Neural progenitor cell (in vitro differentiated cells): Measurements from ENCODE around the gene PHGDH. TPM values are rescaled to one million over a fixed set of nuclear protein-coding genes. Genes with fewer than 3 reads are reported as not detected.
A peak's percentile ranks its signal among the peaks of the same experiment; 100 is the strongest.

ENCODE experiments used
- DNase-seq: peaks from one replicate; pipeline ENCODE4 v3.0.0-alpha.2; 2016; ENCODE audit warnings: low spot score
- H2AFZ ChIP-seq: fragments of 200-600 bp; sonication (generic); replicated peaks from 2 replicates; pipeline ENCODE4 v1.6.1; 2016; ENCODE audit warnings: antibody characterized with exemption
- H3F3A ChIP-seq: fragments of 200-600 bp; sonication (generic); 2 replicates; pipeline ENCODE4 v1.6.1; 2016; ENCODE audit warnings: antibody characterized with exemption, low read depth
- H3K27ac ChIP-seq: fragments of 200-600 bp; sonication (generic); 2 replicates; pipeline ENCODE4 v1.5.1; 2016; ENCODE audit warnings: mild to moderate bottlenecking
- H3K27me3 ChIP-seq: fragments of 200-600 bp; sonication (generic); 2 replicates; pipeline ENCODE4 v1.6.1; 2016; ENCODE audit warnings: mild to moderate bottlenecking, moderate library complexity
- H3K36me3 ChIP-seq: fragments of 200-600 bp; sonication (generic); 2 replicates; pipeline ENCODE4 v1.5.1; 2016
- H3K4me1 ChIP-seq: fragments of 200-600 bp; sonication (generic); 2 replicates; pipeline ENCODE4 v1.6.1; 2016; ENCODE audit warnings: mixed run types
- H3K4me2 ChIP-seq: fragments of 200-600 bp; sonication (generic); 2 replicates; pipeline ENCODE4 v1.6.1; 2016
- H3K4me3 ChIP-seq: fragments of 200-600 bp; sonication (generic); 2 replicates; pipeline ENCODE4 v1.5.1; 2016
- H3K79me2 ChIP-seq: fragments of 200-600 bp; sonication (generic); 2 replicates; pipeline ENCODE4 v1.6.1; 2016; ENCODE audit warnings: low read depth
- H3K9ac ChIP-seq: fragments of 200-600 bp; sonication (generic); 2 replicates; pipeline ENCODE4 v1.6.1; 2016
- H3K9me3 ChIP-seq: fragments of 200-600 bp; sonication (generic); 2 replicates; pipeline ENCODE4 v1.5.1; 2016; ENCODE audit warnings: low read depth
- H4K20me1 ChIP-seq: fragments of 200-600 bp; sonication (generic); 2 replicates; pipeline ENCODE4 v1.6.1; 2016; ENCODE audit warnings: low read depth
- H3K27ac Mint-ChIP-seq: 3 replicates; pipeline ENCODE4 v1.8.0; 2021; ENCODE audit warnings: mixed read lengths
- H3K27me3 Mint-ChIP-seq: 2 replicates; pipeline ENCODE4 v1.8.0; 2022; ENCODE audit warnings: low read depth, mild to moderate bottlenecking, inconsistent platforms, moderate library complexity, mixed read lengths; ENCODE audit not compliant: insufficient read depth
- H3K36me3 Mint-ChIP-seq: 3 replicates; pipeline ENCODE4 v1.8.0; 2021; ENCODE audit warnings: mixed read lengths
- H3K4me1 Mint-ChIP-seq: 3 replicates; pipeline ENCODE4 v1.8.0; 2021; ENCODE audit warnings: mixed read lengths
- H3K4me3 Mint-ChIP-seq: 3 replicates; pipeline ENCODE4 v1.8.0; 2021; ENCODE audit warnings: mild to moderate bottlenecking, moderate library complexity, mixed read lengths
- H3K9me3 Mint-ChIP-seq: 3 replicates; pipeline ENCODE4 v1.8.0; 2020; ENCODE audit warnings: mixed read lengths
- CTCF ChIP-seq: fragments of 200-600 bp; sonication (generic); IDR thresholded peaks from 2 replicates; pipeline ENCODE4 v1.5.1; 2017; ENCODE audit warnings: antibody characterized with exemption, mild to moderate bottlenecking
- EZH2 ChIP-seq: fragments of 200-600 bp; sonication (generic); IDR thresholded peaks from 2 replicates; pipeline ENCODE4 v1.6.1; 2017; ENCODE audit warnings: antibody characterized with exemption, mild to moderate bottlenecking, moderate library complexity
- EZH2phosphoT487 ChIP-seq: fragments of 200-600 bp; sonication (generic); IDR thresholded peaks from 2 replicates; pipeline ENCODE4 v1.6.1; 2017; ENCODE audit warnings: antibody characterized with exemption
- total RNA-seq: library from RNA; depleted of rRNA; stranded (reverse); fragments of >200 nt; gene quantifications from 2 replicates; pipeline ENCODE4 v1.2.3, GENCODE V29; 2015; ENCODE audit warnings: low replicate concordance

Gene PHGDH
- total RNA-seq, 1 donor from 2014 or later = 166 TPM

DNA sequence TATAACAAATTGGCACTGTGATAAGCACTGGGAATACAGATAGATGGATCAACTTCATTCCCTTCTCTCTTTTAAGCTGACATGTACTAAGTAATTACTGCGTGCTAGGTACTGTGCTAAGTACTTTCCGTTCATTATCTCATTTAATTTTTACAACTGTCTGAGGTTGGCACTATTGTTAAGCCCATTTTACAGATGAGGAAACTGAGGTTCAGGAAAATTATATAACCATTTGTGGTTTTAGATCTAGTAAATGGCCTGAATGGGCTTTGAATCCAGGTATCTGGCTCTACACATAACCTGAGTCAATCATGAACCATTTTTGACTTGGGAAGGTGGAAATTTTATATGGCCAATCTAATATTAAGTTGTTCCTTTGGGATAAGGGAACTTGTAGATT is 60.6 kb downstream of the PHGDH start:
- Histone ChIP-seq H3K4me1 (peaks cover 47% of the 10 kb centered on the region), H3K79me2 (no peaks in the 10 kb centered on the region), H3K4me3 (no peak overlapping the region), H3K9me3 (no peaks in the 10 kb centered on the region), H3K4me2 (no peak overlapping the region), H2AFZ (no peak overlapping the region), H3K27me3 (no peaks in the 10 kb centered on the region), H3K36me3 (no peaks in the 10 kb centered on the region), H4K20me1 (no peaks in the 10 kb centered on the region), H3K9ac (no peak overlapping the region), H3F3A (peaks cover 22% of the 10 kb centered on the region), H3K27ac (no peak overlapping the region)
- no peak for DNase-seq
- H3K27ac Mint-ChIP-seq = no peak overlapping the region
- H3K9me3 Mint-ChIP-seq = peaks cover under 1% of the 10 kb centered on the region
- no peak overlapping the region for H3K4me3 Mint-ChIP-seq
- H3K27me3 Mint-ChIP-seq = no peaks in the 10 kb centered on the region
- H3K36me3 Mint-ChIP-seq = no peaks in the 10 kb centered on the region
- peaks cover 27% of the 10 kb centered on the region for H3K4me1 Mint-ChIP-seq
- TF ChIP-seq CTCF = no peak
- no peak for TF ChIP-seq EZH2phosphoT487
- TF ChIP-seq EZH2 = no peak

DNA sequence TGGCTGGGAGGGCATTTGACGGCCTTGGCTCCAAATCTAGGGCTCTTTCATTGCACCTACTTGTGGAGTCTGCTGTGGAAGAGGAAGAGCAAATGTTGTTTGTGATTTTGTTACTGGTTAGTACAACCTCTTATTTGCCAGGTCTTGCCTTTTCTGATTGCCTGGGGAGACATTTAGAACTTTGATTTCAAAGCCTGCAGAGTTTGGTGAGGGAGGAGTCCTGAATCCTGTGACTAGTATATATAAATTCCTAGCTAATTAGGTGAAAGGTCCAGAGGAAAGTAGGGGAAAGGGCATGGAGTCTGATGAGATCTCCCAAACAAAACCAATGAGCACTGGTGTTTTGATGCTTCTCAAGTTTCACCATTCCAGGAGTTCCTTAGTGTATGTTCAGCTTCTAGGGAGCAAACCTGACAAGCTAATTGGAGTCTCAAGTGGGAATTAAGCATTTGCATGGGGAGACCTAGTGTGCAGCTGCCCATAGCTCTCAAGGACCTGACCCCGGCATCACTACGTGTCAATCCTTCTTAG is 62.0 kb downstream of the PHGDH start:
- no peaks in the 10 kb centered on the region for H3K9me3 Mint-ChIP-seq
- no peaks in the 10 kb centered on the region for H3K9me3 ChIP-seq
- H3K36me3 Mint-ChIP-seq = no peaks in the 10 kb centered on the region
- no peak overlapping the region for H2AFZ ChIP-seq
- peak overlapping the region; percentile 65 for H3K4me2 ChIP-seq
- H3F3A ChIP-seq = peaks cover 22% of the 10 kb centered on the region
- peak overlapping the region; percentile 2 for H3K4me3 ChIP-seq
- H4K20me1 ChIP-seq = no peaks in the 10 kb centered on the region
- H3K4me1 ChIP-seq = peaks cover 41% of the 10 kb centered on the region
- H3K4me1 Mint-ChIP-seq = peaks cover 22% of the 10 kb centered on the region
- H3K9ac ChIP-seq = no peak overlapping the region
- H3K36me3 ChIP-seq = no peaks in the 10 kb centered on the region
- no peaks in the 10 kb centered on the region for H3K27me3 ChIP-seq
- H3K27me3 Mint-ChIP-seq = no peaks in the 10 kb centered on the region
- H3K4me3 Mint-ChIP-seq = no peak overlapping the region
- no peak overlapping the region for H3K27ac Mint-ChIP-seq
- TF ChIP-seq EZH2 = no peak
- no peak for TF ChIP-seq EZH2phosphoT487
- no peak for TF ChIP-seq CTCF
- peak; percentile 89 for DNase-seq
- no peaks in the 10 kb centered on the region for H3K79me2 ChIP-seq
- peak overlapping the region; percentile 77 for H3K27ac ChIP-seq

DNA sequence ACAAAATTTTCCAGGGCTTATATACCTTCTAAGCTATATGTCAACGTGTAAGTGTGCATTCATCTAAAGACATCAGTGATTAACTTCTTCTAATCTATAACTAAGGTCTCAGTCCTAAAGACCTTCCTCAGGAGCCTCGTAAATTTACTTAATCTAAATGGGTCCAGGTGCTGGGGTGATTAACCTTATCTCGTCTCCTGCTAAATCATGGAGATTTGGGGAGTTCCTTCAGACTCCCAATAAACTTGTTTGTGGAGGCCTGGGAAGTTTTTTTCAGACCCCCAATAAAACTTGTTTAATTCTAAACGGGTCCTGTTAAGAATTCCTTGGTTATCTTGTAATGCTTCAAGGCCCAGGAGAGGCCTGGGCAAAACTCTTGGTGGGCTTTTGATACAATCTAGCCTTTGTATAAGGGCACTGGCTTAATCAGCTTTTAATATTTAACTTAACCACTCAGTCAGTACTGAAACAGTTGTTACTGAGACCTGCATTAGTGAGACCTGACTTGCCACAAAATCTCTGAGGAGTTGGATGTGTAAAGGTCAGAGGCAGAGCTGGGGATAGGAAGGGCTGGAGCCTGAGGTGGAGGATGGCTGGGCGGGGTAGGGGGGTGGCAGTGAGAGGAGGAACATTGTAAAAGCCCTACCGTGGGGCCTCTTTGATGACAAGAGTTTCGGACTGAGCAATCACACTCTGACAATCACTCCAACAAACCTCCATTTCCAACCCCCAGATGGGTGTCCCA is 63.2 kb downstream of the PHGDH start:
- Histone ChIP-seq H2AFZ (no peak overlapping the region), H3K79me2 (no peaks in the 10 kb centered on the region), H3K9ac (no peak overlapping the region), H3F3A (peaks cover 22% of the 10 kb centered on the region), H3K27ac (peak overlapping the region; percentile 6), H3K27me3 (no peaks in the 10 kb centered on the region), H3K36me3 (no peaks in the 10 kb centered on the region), H3K4me3 (no peak overlapping the region), H3K9me3 (no peaks in the 10 kb centered on the region), H3K4me1 (peaks cover 39% of the 10 kb centered on the region), H3K4me2 (peak overlapping the region; percentile 65), H4K20me1 (no peaks in the 10 kb centered on the region)
- Mint-ChIP-seq H3K27me3 (no peaks in the 10 kb centered on the region), H3K9me3 (no peaks in the 10 kb centered on the region), H3K36me3 (no peaks in the 10 kb centered on the region), H3K27ac (no peak overlapping the region), H3K4me1 (peaks cover 26% of the 10 kb centered on the region), H3K4me3 (no peak overlapping the region)
- DNase-seq = no peak
- TF ChIP-seq EZH2 (no peak), CTCF (no peak), EZH2phosphoT487 (no peak)
